Liver (tissue), 3 donors: ENCODE measurements around the gene POC1A.

ENCODE experiments used
- ATF3 ChIP-seq: IDR thresholded peaks from 2 replicates; pipeline ENCODE4 v1.6.1; 2016; ENCODE audit warnings: antibody characterized with exemption
- CTCF ChIP-seq: fragments of 150-350 bp; IDR thresholded peaks from 2 replicates; pipeline ENCODE4 v1.5.1; 2017; ENCODE audit warnings: improper control_type of control experiment, low read depth, low read length; ENCODE audit not compliant: missing input control
- HNF4A ChIP-seq, 2 donors: conservative IDR thresholded peaks; 2 replicates each; pipeline ENCODE4 v1.6.1; 2016; ENCODE audit warnings: antibody characterized with exemption in 2 of 2, mild to moderate bottlenecking in 2 of 2
- NR2F2 ChIP-seq: IDR thresholded peaks from 2 replicates; pipeline ENCODE4 v1.6.1; 2016; ENCODE audit warnings: antibody characterized with exemption
- RAD21 ChIP-seq, 2 donors: IDR thresholded peaks; 2 replicates each; pipeline ENCODE4 v1.6.1; 2016; ENCODE audit warnings: antibody characterized with exemption in 2 of 2, mild to moderate bottlenecking in 2 of 2
- REST ChIP-seq: IDR thresholded peaks from 2 replicates; pipeline ENCODE4 v1.6.1; 2016; ENCODE audit warnings: antibody characterized with exemption, mild to moderate bottlenecking
- TAF1 ChIP-seq: conservative IDR thresholded peaks from 2 replicates; pipeline ENCODE4 v1.6.1; 2016; ENCODE audit warnings: antibody characterized with exemption, mild to moderate bottlenecking
- donor health status: healthy.
- donor health status: healthy.

- no peak for TF ChIP-seq ATF3
- TF ChIP-seq TAF1: no peak
- no peak for TF ChIP-seq RAD21 (IDR thresholded peaks at IDR 0.05)
- TF ChIP-seq CTCF: no peak
- no peak for TF ChIP-seq HNF4A (conservative IDR thresholded peaks at IDR 0.05)
- TF ChIP-seq NR2F2: no peak
- no peak for TF ChIP-seq REST
Observed at GRCh38 chr3:52173101-52173500, 18.9 kb upstream of the POC1A start.
